IMR-90 (cell line): ENCODE measurements around the gene ELFN2. TPM values are rescaled to one million over a fixed set of nuclear protein-coding genes. Genes with fewer than 3 reads are reported as not detected.
A peak's percentile ranks its signal among the peaks of the same experiment; 100 is the strongest.

Source experiments
- ATAC-seq: fragments of 200-7000 bp; cut with Tn5 transposase; 2 replicates; pipeline ENCODE4 v1.9.1; 2020; ENCODE audit warnings: low read depth, mild to moderate bottlenecking, moderate library complexity
- BruUV-seq: library from RNA; stranded (reverse); fragments of 400-500 nt; replicated peaks from 2 replicates; lab custom pipeline; 2021; lab: Mats Ljungman, UMichigan
- CTCF ChIA-PET: fragments of 300-600 bp; formaldehyde crosslinking; extraction: SDS; loops from one replicate; lab custom pipeline; 2021; ENCODE audit warnings: antibody characterized with exemption; lab: Yijun Ruan, JAX
- POLR2A ChIA-PET: fragments of 300-600 bp; sonication (Branson Sonifier 250); formaldehyde crosslinking; loops from one replicate; lab custom pipeline; 2022; ENCODE audit warnings: antibody characterized with exemption; ENCODE audit not compliant: unreplicated experiment; lab: Charles Lee
- DNase-seq: peaks from one replicate; pipeline ENCODE4 v3.0.0; 2013
- H2AFZ ChIP-seq: replicated peaks from 2 replicates; pipeline ENCODE3; 2013; ENCODE audit warnings: low read length, mild to moderate bottlenecking; ENCODE audit not compliant: poor library complexity
- H2AK5ac ChIP-seq: 2 replicates; pipeline ENCODE4 v1.6.1; 2013; ENCODE audit warnings: low read depth, low read length, inconsistent platforms
- H2AK9ac ChIP-seq: replicated peaks from 2 replicates; pipeline ENCODE3; 2013; ENCODE audit warnings: mild to moderate bottlenecking, low read depth, low read length, moderate library complexity; ENCODE audit not compliant: poor library complexity
- H2BK120ac ChIP-seq: 2 replicates; pipeline ENCODE4 v1.6.1; 2013; ENCODE audit warnings: low read depth, low read length, inconsistent platforms
- H2BK15ac ChIP-seq: 3 replicates; pipeline ENCODE4 v1.6.1; 2013; ENCODE audit warnings: low read depth, low read length, inconsistent platforms
- H2BK20ac ChIP-seq: 2 replicates; pipeline ENCODE4 v1.6.1; 2013; ENCODE audit warnings: low read depth, mild to moderate bottlenecking, inconsistent platforms, low read length, moderate library complexity
- H2BK5ac ChIP-seq: 2 replicates; pipeline ENCODE4 v1.6.1; 2013; ENCODE audit warnings: mild to moderate bottlenecking, low read depth, low read length, inconsistent platforms; ENCODE audit not compliant: poor library complexity, severe bottlenecking
- H3K14ac ChIP-seq: replicated peaks from 2 replicates; pipeline ENCODE4 v1.6.1; 2013; ENCODE audit warnings: low read depth, low read length, inconsistent platforms
- H3K18ac ChIP-seq: 2 replicates; pipeline ENCODE4 v1.6.1; 2013; ENCODE audit warnings: low read depth, low read length, control low read depth
- H3K23ac ChIP-seq: 2 replicates; pipeline ENCODE4 v1.6.1; 2013; ENCODE audit warnings: low read depth, low read length, inconsistent platforms
- H3K27ac ChIP-seq: 2 replicates; pipeline ENCODE4 v1.5.1; 2013; ENCODE audit warnings: mild to moderate bottlenecking, control low read depth, low read length; ENCODE audit not compliant: insufficient read depth
- H3K27me3 ChIP-seq: 2 replicates; pipeline ENCODE4 v1.6.1; 2013; ENCODE audit warnings: low read length; ENCODE audit not compliant: control insufficient read depth, insufficient read depth
- H3K36me3 ChIP-seq: 2 replicates; pipeline ENCODE4 v1.6.1; 2013; ENCODE audit warnings: low read length, mixed read lengths; ENCODE audit not compliant: control insufficient read depth, insufficient read depth
- H3K4ac ChIP-seq: 2 replicates; pipeline ENCODE4 v1.6.1; 2013; ENCODE audit warnings: low read depth, low read length, inconsistent platforms
- H3K4me1 ChIP-seq: 2 replicates; pipeline ENCODE4 v1.6.1; 2013; ENCODE audit warnings: low read length, mixed read lengths; ENCODE audit not compliant: control insufficient read depth, insufficient read depth
- H3K4me2 ChIP-seq: 2 replicates; pipeline ENCODE4 v1.6.1; 2013; ENCODE audit warnings: low read depth, mild to moderate bottlenecking, control low read depth, low read length, moderate library complexity
- H3K4me3 ChIP-seq: 2 replicates; pipeline ENCODE4 v1.5.1; 2013; ENCODE audit warnings: low read depth, mild to moderate bottlenecking, control low read depth, low read length, moderate library complexity; ENCODE audit not compliant: insufficient read depth
- H3K56ac ChIP-seq: 2 replicates; pipeline ENCODE4 v1.6.1; 2013; ENCODE audit warnings: low read length, inconsistent platforms; ENCODE audit not compliant: insufficient read depth; ENCODE audit errors: extremely low read depth
- H3K79me1 ChIP-seq, 2 experiments: 2 replicates each; pipeline ENCODE4 v1.6.1; 2013; ENCODE audit warnings: low read length in 2 of 2, inconsistent platforms in 1 of 2, low read depth in 1 of 2
- H3K9ac ChIP-seq: 2 replicates; pipeline ENCODE4 v1.6.1; 2013; ENCODE audit warnings: low read depth, low read length, control low read depth
- H3K9me1 ChIP-seq: 2 replicates; pipeline ENCODE4 v1.6.1; 2013; ENCODE audit warnings: low read length, inconsistent platforms; ENCODE audit not compliant: insufficient read depth
- H3K9me3 ChIP-seq: 2 replicates; pipeline ENCODE4 v1.6.1; 2013; ENCODE audit warnings: low read length; ENCODE audit not compliant: control insufficient read depth, insufficient read depth
- H4K20me1 ChIP-seq: 2 replicates; pipeline ENCODE4 v1.6.1; 2013; ENCODE audit warnings: low read length, inconsistent platforms; ENCODE audit not compliant: insufficient read depth
- H4K5ac ChIP-seq: 2 replicates; pipeline ENCODE4 v1.6.1; 2013; ENCODE audit warnings: mild to moderate bottlenecking, low read depth, low read length, control low read depth
- H4K8ac ChIP-seq, 2 experiments: 2 replicates each; pipeline ENCODE4 v1.6.1; 2013; ENCODE audit warnings: low read depth in 2 of 2, low read length in 2 of 2, control low read depth in 1 of 2, inconsistent platforms in 1 of 2
- H4K91ac ChIP-seq: 2 replicates; pipeline ENCODE4 v1.6.1; 2013; ENCODE audit warnings: low read depth, low read length, inconsistent platforms; ENCODE audit not compliant: insufficient read depth
- CEBPB ChIP-seq: IDR thresholded peaks from 2 replicates; pipeline ENCODE4 v1.6.1; 2012; ENCODE audit warnings: low read depth, low read length, improper control_type of control experiment
- CHD1 ChIP-seq: IDR thresholded peaks from 2 replicates; pipeline ENCODE4 v1.6.1; 2012; ENCODE audit warnings: low read depth, low read length, improper control_type of control experiment
- CTCF ChIP-seq: conservative IDR thresholded peaks from 2 replicates; pipeline ENCODE4 v1.5.1; 2012; ENCODE audit warnings: mild to moderate bottlenecking, low read depth, low read length, improper control_type of control experiment
- ELK1 ChIP-seq: fragments of 150-350 bp; IDR thresholded peaks from 2 replicates; pipeline ENCODE4 v1.6.1; 2016; ENCODE audit warnings: low read depth, mild to moderate bottlenecking, low read length, moderate library complexity, borderline replicate concordance
- MAFK ChIP-seq: IDR thresholded peaks from 2 replicates; pipeline ENCODE4 v1.6.1; 2012; ENCODE audit warnings: low read depth, low read length, improper control_type of control experiment
- MAZ ChIP-seq: IDR thresholded peaks from 2 replicates; pipeline ENCODE4 v1.6.1; 2012; ENCODE audit warnings: low read depth, mild to moderate bottlenecking, low read length, improper control_type of control experiment, moderate library complexity, borderline replicate concordance
- MXI1 ChIP-seq: IDR thresholded peaks from 2 replicates; pipeline ENCODE4 v1.6.1; 2012; ENCODE audit warnings: low read depth, mild to moderate bottlenecking, low read length, moderate library complexity, borderline replicate concordance
- NFE2L2 ChIP-seq: fragments of 150-350 bp; IDR thresholded peaks from 2 replicates; pipeline ENCODE4 v1.6.1; 2016; ENCODE audit warnings: low read depth, mild to moderate bottlenecking, low read length
- RAD21 ChIP-seq: IDR thresholded peaks from 2 replicates; pipeline ENCODE4 v1.6.1; 2012; ENCODE audit warnings: low read length, improper control_type of control experiment
- RCOR1 ChIP-seq: IDR thresholded peaks from 2 replicates; pipeline ENCODE4 v1.6.1; 2012; ENCODE audit warnings: mild to moderate bottlenecking, low read length, improper control_type of control experiment; ENCODE audit not compliant: insufficient replicate concordance
- RFX5 ChIP-seq: IDR thresholded peaks from 2 replicates; pipeline ENCODE4 v1.8.0; 2012; ENCODE audit warnings: low read depth, mild to moderate bottlenecking, low read length, moderate library complexity
- SMC3 ChIP-seq: fragments of 150-350 bp; IDR thresholded peaks from 2 replicates; pipeline ENCODE4 v1.6.1; 2016; ENCODE audit warnings: low read depth, mild to moderate bottlenecking, antibody characterized with exemption, low read length, moderate library complexity
- USF2 ChIP-seq: fragments of 150-350 bp; IDR thresholded peaks from 2 replicates; pipeline ENCODE4 v1.6.1; 2017; ENCODE audit warnings: mild to moderate bottlenecking, antibody characterized with exemption, low read length, low read depth
- WGBS, 2 experiments: methylation state at CpG; one replicate each; pipeline versions ENCODE4 v1.1.5 to v1.1.7; 2013; ENCODE audit warnings: missing lambda C conversion rate in 2 of 2; ENCODE audit not compliant: insufficient read length in 1 of 2; ENCODE audit errors: extremely low coverage in 2 of 2; 5-methylcytosine and 5-hydroxymethylcytosine counted together
- dilution Hi-C: fragments of 300-500 bp; cut with HindIII; formaldehyde crosslinking; loops from one replicate; pipeline ENCODE4 v1.14.3; 2018; ENCODE audit warnings: low sequenced_read_pairs; ENCODE audit not compliant: unreplicated experiment
- in situ Hi-C: fragments of 300-500 bp; cut with MboI; formaldehyde crosslinking; loops from 3 replicates; pipeline ENCODE4 v1.14.3; 2019; ENCODE audit warnings: low sequenced_read_pairs, inconsistent platforms, mixed read lengths
- intact Hi-C: fragments of 100-400 bp; cut with micrococcal nuclease; formaldehyde crosslinking; loops from 2 replicates; pipeline ENCODE4 v1.10.0; 2022
- polyA plus RNA-seq, 3 experiments: library from polyadenylated mRNA; depleted of rRNA; stranded (reverse); fragments of >200 nt; gene quantifications; 2 replicates each; pipeline ENCODE4 v1.2.3, GENCODE V29; 2012; ENCODE audit warnings: low replicate concordance in 1 of 3
- total RNA-seq: library from RNA; depleted of rRNA; stranded (reverse); fragments of >200 nt; gene quantifications from 2 replicates; pipeline ENCODE4 v1.2.3, GENCODE V29; 2012

Gene ELFN2
- total and polyA plus RNA-seq, 2 of the 4 experiments (the other 2 are of a cell fraction) = 0.72 to 5.0 TPM

GRCh38 chr22:37435970-37436603 lies 8.8 kb upstream of the ELFN2 start:
- no peak overlapping the region for H4K8ac ChIP-seq
- no peak overlapping the region for H2BK120ac ChIP-seq
- no peak overlapping the region for H3K56ac ChIP-seq
- no peak overlapping the region for H3K23ac ChIP-seq
- H4K20me1 ChIP-seq = peaks cover 3% of the 10 kb centered on the region; the same call in 1 of the 2 replicates
- intact Hi-C loops (no loop called here), in situ Hi-C loops (no loop called here), dilution Hi-C loops (no loop called here)
- no peak overlapping the region for H3K4me2 ChIP-seq
- H2BK5ac ChIP-seq = no peak overlapping the region
- no peak overlapping the region for H3K18ac ChIP-seq
- no peak overlapping the region for H4K5ac ChIP-seq
- H3K9me3 ChIP-seq = peaks cover 24% of the 10 kb centered on the region
- H3K9ac ChIP-seq = no peak overlapping the region
- H2BK15ac ChIP-seq = no peak overlapping the region
- H3K4ac ChIP-seq = no peak overlapping the region
- no peak overlapping the region for H2AK9ac ChIP-seq
- H2AFZ ChIP-seq = no peak overlapping the region
- DNase-seq (no peak), ATAC-seq (no peak)
- no peak overlapping the region for H3K14ac ChIP-seq
- peaks cover 9% of the 10 kb centered on the region for H3K4me1 ChIP-seq
- ChIA-PET CTCF (no interaction called here), POLR2A (no interaction called here)
- WGBS, 2 experiments = no CpG with 5 or more reads among the region's 5 CpGs
- TF ChIP-seq CTCF (no peak), RFX5 (no peak), USF2 (no peak), SMC3 (no peak), CEBPB (no peak), ELK1 (no peak), RAD21 (no peak), MAZ (no peak), MXI1 (no peak), MAFK (no peak), RCOR1 (no peak), CHD1 (no peak), NFE2L2 (no peak)
- peak overlapping the region; percentile 63 for H2AK5ac ChIP-seq
- H3K9me1 ChIP-seq = peaks cover 10% of the 10 kb centered on the region
- H3K27ac ChIP-seq = no peak overlapping the region
- H4K91ac ChIP-seq = no peak overlapping the region
- H3K36me3 ChIP-seq = no peaks in the 10 kb centered on the region
- peaks cover 0 to 3% of the 10 kb centered on the region in 2 experiments; a peak in 1 of 4 replicates for H3K79me1 ChIP-seq
- 0 out of 2 replicates have a peak overlapping the region, but pooled peaks have one; percentile 0 for H2BK20ac ChIP-seq
- no peak overlapping the region for H3K4me3 ChIP-seq
- peaks cover 2% of the 10 kb centered on the region; the same call in 1 of the 2 replicates for H3K27me3 ChIP-seq
- BruUV-seq = no TSS peak
